ENCODE measurements around the gene SAMD4A.

SAMD4A gene

DNA sequence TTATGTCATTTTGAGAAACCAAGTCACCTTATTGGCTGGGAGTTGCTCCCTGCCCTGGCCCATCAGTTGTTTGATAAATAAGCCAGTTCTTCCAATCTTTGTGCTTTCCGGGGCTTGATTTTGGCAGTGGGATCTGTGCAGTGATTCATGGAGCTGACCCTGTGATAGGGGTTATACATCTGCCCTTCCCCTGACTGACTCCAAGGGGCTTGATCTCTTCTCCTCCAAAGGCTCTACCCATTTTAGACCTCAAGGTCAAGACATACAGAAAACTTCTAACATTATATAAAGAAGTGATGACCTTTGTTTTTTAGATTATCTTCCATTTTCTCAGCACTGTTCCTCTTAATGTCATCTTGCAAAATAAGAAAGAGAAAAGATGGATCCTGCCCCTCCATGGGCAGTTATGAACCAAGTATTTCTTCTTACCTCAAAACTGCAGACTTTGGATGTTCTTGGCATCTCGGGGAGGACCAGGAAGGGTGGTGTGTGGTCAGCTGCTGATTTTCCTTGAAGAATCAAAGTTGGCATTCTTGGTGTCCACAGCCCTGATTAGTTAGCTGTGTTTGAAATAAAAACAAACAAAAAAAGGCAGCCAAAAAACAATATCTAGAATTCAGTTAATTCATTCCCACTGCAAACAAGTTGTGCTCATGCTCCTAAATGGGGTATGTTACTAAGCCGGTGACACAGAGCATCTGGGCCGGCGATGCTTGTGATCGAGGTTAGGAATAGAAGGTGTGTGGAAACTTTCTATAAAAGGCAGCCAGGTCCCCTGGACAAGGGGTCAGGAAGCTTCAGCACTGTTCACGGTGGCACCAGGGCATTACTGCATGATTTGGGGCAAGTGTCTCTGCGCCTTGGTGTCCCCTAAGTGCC is 120.2 kb downstream of the SAMD4A start:
- DNase-seq, result no peak

DNA sequence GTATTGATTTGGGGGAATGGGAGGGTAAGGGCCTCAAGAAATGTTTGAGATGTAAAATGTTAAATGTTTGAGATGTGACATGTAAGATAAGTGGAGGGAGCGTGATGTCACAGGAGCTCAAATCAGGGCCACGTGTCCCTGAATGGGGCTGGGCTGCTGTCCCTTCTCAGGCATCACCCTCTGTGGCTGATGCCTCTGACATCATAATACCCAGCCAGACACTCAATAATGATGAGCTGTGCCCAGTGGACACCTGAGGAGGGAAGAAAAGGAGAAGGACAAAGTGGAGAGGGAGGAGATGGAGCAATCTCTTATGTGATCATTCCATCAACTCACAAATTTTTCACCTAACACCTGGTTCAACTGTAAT is 120.8 kb downstream of the SAMD4A start:
- no peak for DNase-seq

DNA sequence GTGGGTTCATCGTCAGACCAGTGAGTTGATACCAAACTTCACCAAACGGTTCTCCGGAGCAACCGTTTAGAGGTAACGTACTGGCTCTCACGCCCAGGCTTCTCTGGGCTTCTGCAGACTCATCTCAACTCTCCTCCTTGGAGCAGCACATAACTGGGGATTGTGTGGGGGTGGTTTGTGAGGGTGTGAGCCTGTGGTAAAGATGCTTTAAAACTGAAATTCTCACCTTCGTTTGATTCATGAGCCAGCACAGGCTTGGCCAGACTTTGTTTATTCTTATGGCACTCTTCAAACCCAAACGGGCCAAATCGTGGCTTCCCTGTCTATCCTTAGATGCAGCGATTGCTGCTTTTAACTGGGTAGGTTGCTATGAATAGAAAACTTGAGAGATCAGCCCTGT is 121.3 kb downstream of the SAMD4A start:
- no peak for DNase-seq

DNA sequence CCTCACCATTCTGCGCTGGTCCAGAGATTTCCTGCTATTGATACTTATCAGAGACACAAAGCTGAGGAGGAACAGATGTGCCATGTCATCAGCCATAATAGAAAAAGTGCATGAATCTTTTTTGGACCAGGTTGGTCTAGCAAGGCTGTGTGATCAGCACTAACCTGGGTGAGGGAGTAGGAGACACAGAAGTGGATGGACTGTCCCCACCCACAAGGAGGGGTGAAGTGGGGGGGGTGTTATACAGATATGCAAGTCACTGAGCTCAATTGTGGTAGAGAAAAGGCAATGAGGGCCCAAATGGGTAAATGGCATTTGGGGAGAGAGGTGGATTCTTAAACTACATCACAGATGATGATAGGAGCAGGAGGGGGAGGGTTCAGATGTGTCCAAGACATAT is 123.0 kb downstream of the SAMD4A start:
- no peak for DNase-seq

DNA sequence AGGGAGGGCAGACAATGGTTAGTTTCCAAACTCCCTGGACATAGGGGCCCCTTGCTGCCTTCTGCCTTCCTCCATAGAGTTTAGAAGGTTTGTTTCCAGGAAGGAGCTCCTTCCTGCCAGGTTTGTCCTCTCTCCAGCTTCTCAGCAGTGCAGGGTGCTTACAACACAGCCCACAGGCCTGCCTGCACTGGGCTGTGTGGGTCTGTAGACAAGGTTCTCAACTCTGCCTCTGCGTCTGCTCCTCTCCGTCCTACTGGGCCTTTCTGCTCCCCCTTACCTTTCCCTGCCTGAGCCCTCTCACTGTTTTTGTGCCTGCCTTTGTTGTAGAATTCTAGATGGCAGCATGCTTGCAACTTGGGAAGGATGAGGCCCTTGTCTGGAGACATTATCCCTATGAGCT is 124.0 kb downstream of the SAMD4A start:
- DNase-seq, result no peak

DNA sequence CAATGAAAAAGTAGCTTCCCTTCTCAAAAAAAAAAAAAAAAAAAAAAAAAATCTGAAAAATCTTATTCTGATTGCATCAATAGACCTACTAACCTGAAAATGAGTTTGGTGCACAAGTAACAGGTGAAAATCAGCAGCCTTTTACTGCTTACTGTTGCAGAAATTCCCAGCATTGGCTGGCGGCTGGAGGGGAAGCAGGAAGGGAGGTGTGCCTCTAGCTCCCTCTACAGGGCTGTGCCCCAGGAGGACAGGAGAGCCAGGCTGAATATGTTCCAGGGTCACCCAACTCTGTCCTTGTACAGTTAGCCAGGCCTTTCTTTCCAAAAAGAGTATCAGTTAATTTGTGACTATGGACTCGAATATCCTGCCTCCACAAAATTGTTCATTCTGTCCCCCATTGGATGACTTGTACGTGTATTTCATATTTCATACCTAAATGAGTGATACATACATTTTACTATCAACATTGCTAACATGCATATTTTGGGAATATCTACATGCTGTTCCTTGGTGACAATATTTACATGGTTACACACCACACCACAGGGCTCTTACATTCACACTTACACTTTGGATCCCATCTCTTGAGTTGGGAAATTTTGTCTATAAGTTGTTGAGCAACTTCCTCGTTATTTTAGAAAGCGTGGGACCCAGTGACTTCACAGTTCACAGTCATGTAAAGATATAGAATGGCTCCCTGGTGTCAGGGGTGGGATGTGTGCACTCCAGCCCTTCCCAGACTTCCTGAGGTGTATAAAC is 124.8 kb downstream of the SAMD4A start:
- peak; percentile 46 for DNase-seq

DNA sequence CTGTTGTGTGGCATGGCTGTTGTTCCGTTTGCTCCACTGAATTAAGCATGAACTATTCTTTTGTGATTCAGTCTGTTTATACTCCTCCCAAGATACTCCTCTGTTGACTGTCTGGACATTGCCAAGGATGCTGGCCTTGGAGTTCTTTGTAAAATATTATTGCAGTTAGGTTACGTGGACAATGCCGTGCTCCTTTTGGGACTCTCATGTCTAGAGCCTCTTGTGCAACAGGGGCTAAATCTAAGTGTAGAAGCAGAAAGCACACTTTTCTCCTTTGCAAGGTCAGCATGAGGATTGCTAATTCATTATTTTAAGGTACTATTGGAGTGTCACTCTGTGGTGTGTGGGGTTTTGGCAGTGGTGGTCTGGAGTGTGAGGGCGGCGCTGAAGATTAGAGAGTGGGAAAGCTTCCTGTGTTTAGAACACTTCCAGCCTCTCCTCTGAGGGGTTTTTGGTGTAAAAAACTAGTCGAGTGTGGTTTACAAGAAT is 125.4 kb downstream of the SAMD4A start:
- DNase-seq, result no peak

DNA sequence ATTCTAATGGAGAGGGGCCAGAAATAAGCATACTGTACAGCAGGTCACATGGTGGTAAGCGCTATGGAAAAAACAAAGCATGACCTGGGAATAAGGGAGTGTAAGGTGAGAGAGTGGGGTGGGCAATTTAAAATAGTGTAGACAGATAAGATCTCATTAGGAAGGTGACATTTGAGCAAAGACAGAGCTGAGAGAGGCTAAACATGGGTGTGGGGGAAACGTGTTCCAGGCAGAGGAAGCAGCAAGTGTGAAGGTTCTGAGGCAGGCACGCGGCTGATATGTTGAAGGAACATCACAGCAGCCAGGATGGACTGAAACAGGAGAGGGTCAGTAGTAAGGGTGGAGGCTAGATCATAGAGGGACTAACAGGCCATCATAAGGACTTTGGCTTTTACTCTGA is 126.8 kb downstream of the SAMD4A start:
- DNase-seq, result no peak

DNA sequence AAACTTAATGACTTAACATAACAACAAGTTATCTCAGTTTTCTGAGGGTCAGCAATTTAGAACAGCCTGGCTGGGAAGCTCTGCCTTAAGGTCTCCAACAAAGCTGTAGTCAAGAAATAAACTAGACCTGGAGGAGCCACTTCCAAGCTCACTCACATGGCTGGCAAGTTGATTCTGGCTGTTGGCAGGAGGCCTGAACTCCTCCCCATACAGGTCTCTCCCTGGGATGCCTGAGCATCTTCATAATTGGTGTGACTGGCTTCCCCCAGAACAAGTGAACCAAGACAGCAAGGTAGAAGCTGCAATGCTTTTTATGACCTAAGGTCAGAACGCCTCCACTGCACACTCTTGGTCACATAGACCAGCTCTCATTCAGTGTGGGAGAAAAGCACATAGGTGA is 128.3 kb downstream of the SAMD4A start:
- DNase-seq, result no peak

DNA sequence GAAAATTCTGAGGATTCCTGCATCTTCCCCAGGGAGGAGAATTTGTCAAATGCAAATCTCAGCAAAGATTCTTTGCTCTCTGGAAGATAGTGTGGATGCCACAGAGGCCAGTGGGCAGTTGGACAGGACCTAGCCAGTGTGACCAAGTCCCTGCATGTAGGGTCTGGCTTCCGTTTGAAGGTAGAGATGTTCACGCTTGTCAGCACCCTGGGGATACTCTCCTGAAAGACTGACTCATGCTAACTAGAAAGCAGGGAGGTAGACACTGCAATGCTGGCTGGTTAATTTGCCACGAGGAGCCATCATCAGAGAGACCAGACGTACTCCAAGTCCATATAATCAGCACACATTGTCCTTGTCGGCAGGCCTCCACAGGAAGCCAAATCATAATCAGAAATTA is 130.1 kb downstream of the SAMD4A start:
- no peak for DNase-seq

DNA sequence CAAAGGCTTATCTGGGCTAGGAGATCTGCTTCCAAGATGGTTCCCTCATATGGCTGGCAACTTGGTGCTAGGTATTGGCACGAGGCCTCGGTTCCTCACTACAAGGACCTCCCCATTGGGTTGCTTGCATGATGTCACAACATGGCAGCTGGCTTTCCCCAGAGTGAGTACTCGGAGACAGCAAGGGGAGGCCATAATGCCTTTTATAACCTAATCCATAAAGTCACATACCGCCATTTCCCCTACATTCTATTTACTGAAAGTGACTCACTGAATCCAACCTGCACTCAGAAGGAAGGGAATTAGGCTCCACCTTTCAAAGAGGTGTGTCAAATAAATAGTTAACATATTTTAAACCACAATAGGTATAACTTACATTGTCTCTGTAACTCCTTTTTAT is 130.9 kb downstream of the SAMD4A start:
- no peak for DNase-seq

DNA sequence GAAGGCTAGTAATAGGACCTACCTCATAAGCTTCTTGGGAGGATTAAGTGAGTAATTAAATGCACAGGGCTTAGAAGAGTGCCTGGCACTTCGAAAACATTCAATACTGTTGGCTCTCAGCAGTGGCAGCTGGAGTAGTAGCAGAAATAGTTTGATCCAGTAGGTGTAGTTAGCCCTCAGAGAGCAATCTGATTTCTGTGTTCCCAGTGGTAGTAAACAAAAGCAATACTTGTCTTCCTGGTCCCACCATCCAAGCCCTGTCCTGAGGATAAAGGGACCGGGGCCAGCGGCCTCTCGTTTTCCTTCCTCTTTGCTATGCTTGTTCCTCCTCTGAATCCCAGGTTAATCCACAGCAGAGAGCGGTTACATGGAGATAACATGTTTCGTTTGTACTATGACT is 131.6 kb downstream of the SAMD4A start:
- no peak for DNase-seq

DNA sequence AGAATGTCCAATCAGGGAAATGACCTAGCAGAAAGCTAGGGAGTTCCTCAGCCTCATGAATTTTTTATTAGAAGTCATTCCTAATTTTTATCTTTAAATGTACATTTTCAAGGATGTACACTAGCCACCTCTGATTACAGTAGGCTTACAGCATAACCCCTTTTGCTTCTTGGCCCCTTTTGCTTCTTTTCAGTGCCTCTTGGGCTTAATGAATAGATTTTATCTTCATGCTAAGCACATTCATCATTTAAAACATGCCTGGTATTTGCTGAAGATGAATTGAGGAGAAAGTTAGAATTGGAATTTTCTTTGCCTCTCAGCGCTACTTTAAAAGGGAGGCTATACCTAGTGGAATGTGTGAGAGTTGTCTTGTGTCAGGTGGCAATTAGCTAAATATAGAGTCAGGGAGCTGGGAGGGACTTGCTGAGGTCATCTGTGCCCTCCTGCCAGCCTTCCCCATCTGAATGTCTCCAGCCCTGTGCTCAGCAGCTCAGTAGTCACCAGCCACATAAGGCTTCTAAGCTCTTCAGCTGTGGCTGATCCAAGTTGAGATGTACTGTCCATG is 132.1 kb downstream of the SAMD4A start:
- DNase-seq, result no peak

DNA sequence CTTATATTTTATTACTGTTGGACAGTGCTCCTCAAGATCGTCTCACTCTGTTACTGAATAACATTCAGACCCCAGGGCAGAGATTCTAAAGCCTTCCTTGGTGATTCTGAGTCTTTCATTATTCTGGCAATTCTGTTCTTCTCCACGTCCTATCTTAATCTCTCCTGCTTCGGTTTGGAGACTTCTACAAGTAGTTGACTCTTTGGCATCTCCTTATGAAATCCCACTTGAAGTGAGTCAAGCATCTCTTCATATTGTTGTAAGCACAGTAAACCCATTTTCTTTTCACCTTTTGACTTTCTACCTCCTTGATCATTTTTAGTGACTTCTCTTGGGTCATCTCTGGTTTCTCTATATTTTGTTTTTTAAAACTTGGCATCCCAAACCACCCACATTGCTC is 132.8 kb downstream of the SAMD4A start:
- DNase-seq, result no peak

DNA sequence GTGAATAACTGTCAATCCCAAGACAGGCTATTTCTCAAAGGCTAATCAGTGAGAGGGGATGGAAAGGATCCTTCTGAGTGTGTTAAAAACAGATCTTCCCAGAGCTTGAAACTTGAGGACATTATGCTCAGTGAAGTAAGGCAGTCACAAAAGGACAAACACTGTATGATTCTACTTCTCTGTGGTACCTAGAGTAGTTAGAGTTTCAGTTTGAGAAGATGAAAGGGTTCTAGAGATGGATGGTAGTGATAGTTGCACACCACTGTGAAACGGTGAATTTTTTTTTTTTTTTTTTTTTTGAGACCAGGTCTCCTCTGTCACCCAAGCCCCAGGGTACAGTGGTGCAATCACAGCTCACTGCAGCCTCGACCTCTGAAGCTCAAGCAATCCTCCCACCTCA is 133.8 kb downstream of the SAMD4A start:
- DNase-seq, result no peak

DNA sequence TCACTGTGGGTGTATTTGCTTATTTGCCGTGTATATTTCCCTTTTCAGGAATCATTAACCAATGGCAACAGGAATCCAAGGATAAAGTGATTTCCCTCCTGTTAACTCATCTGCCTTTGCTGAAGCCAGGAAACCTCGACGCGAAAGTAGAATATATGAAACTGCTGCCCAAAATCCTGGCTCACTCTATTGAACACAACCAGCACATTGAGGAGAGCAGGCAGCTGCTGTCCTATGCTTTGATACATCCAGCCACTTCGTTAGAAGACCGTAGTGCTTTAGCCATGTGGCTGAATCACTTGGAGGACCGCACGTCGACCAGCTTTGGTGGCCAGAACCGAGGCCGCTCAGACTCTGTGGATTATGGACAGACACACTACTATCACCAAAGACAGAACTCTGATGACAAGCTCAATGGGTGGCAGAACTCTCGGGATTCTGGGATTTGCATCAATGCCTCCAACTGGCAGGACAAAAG is 135.1 kb downstream of the SAMD4A start:
- DNase-seq, result no peak

DNA sequence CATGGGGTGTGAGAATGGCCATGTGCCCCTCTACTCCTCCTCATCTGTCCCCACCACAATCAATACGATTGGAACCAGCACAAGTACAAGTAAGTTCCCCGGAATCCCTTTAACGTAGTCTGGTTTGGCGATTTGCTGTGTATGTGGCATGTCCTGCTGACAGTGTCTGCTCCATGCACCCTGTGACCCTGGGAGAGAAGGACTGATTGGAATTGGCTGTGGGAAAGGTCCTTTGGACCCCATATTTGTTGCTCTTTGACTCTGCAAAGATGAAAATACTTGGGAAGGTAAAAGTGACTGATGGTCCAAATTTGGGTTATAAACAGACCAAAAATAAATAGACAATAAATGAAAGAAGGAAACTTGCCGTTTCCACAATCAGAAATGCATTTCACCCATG is 135.6 kb downstream of the SAMD4A start:
- DNase-seq, result no peak

DNA sequence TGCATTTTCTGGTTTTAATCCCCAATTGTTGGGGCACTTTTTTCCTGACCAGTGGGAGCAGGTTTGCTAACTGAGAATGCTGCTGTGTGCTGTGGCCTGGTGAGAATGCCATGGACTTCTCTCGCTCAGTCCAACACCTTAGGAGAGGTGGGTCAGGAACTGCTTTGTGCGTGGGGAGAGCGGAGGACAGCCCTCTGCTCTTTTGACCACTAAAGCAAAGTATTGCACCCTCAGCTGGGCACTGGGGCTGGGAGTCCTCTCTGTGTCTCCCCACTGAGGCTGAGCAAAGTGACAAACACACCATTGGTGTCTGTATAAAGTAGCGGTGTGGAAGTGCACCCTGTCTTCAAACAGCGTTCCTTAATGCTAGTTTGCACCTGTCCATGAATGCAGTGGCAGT is 136.2 kb downstream of the SAMD4A start:
- no peak for DNase-seq

DNA sequence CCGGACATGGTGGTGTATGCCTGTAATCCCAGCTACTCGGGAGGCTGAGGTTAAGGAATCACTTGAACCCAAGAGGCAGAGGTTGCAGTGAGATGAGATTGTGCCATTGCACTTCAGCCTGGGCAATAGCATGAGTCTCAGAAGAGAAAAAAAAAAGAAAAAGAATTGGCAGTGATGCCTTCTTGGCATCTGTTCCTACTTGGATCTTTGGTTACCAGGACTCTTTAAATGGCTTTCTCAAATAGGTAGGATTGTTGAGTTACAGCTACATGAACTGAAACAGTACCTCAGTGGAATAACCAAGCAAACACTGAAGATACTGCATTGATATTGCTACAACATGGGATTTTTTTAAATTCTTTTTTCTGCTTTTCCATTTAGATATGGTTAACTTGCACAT is 136.8 kb downstream of the SAMD4A start:
- DNase-seq, result no peak

DNA sequence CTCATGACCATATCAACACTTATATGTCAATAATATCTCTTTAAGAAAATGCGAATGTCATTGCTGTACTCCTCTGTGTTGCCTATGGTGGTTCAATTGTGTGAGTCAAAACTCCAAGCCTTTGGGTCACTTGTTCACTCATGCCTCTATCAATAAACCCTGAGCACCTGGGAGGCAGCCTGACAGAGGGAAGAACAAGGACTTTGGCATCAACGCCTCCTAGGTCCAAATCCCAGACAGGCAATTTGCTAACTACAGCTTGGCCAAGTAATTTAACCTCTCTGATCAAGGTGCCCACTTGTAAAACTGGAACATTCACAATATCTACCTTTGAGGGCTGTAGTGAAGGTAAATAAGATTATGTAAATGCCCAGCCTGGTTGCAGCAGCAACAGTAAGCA is 137.8 kb downstream of the SAMD4A start:
- DNase-seq, result no peak

DNA sequence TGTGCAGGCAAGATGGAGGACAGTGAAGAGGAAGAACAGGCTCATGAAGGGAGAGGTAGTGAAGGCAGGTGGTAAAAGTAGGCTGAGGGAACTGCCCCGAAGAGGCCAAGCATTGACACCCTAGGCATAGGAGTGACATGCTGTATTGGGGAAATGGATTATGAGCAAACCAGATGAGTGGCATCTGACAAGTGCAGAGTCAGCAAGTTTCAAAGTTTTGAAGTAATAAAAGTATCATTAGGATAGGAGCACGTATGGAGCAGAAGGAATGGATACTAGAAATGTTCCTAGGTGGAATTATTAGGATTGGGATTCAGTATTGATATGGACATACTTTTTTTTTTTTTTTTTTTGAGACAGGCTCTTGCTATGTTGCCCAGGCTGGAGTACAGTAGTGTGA is 139.8 kb downstream of the SAMD4A start:
- DNase-seq, result no peak

DNA sequence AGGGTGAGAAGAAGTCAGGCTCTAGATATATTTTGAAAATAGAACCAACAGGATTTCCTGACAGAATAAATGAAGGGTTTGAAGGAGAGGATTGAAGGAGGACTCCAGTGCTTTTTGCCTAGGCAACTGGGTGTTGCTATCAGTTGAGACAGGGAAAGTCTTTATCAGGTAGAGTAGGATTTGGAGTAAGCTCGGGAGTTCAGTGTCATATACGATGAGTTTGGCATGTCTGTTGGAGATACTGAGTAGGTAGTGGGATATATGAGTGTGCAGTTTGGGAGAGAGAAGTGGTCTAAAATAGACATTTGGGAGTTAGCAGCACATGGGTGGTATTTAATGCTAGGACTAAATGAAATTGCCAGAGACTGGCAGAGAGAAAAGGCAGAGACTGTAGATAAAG is 141.2 kb downstream of the SAMD4A start:
- no peak for DNase-seq

DNA sequence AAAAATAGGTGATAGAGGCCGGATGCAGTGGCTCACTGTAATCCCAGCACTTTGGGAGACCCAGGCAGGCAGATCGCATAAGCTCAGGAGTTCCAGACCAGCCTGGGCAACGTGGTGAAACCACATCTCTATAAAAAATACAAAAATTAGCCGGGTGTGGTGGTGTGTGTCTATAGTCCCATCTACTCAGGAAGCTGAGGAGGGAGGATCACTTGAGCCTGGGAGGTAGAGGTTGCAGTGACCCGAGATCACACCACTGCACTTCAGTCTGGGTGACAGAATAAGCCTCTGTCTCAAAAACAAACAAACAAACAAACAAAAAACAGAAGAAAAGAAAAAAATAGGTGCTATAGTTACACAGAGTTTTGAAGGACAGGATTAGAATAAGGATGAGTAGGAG is 142.1 kb downstream of the SAMD4A start:
- DNase-seq, result no peak

DNA sequence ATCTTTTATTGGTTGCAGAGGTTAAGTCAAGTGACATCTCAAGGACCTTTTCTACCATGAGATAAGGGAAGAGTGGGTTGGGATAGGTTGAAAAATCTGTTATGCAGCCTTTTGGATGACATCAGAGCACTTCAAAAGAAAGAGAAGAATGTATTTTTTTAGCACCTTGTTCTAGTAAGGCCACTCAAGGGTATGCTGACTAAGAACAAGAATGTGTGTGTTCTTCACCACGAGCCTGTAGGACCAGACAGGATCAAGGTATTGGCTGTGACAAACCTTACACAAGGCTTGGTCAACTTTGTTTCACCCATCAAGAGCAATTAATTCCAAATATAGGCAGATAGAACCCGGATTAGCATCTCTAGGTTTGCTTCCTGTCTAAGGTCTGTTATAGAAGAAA is 142.5 kb downstream of the SAMD4A start:
- DNase-seq, result no peak

Data from activated CD8-positive, alpha-beta memory T cell treated with anti-CD3 and anti-CD28 coated beads, Interleukin-2, amount 50 U/mL, for 4 hours (primary cell).